Neural progenitor cell (in vitro differentiated cells): Measurements from ENCODE around the gene NEGR1.

Experiments
- CTCF ChIP-seq: fragments of 200-600 bp; sonication (generic); IDR thresholded peaks from 2 replicates; pipeline ENCODE4 v1.5.1; 2017; ENCODE audit warnings: antibody characterized with exemption, mild to moderate bottlenecking
- EZH2 ChIP-seq: fragments of 200-600 bp; sonication (generic); IDR thresholded peaks from 2 replicates; pipeline ENCODE4 v1.6.1; 2017; ENCODE audit warnings: antibody characterized with exemption, mild to moderate bottlenecking, moderate library complexity
- EZH2phosphoT487 ChIP-seq: fragments of 200-600 bp; sonication (generic); IDR thresholded peaks from 2 replicates; pipeline ENCODE4 v1.6.1; 2017; ENCODE audit warnings: antibody characterized with exemption

- TF ChIP-seq CTCF, result no peak
- TF ChIP-seq EZH2, result no peak
- TF ChIP-seq EZH2phosphoT487, result no peak
These were observed 247.5 kb downstream of the NEGR1 start for GRCh38 chr1:72034827-72035226.
